ENCODE results near the gene RPL37. TPM values are rescaled to one million over a fixed set of nuclear protein-coding genes. Genes with fewer than 3 reads are reported as not detected.
"Not testable (repeated sequence)": the region's sequence is repeated elsewhere in the genome, so short reads cannot be mapped to it uniquely, and the experiment has no call there.

RPL37 gene
- polyA plus RNA-seq, 1 donor (not counting 4 experiments of a cell fraction or from before 2014, with no cell fraction given), result 3,448 TPM

- Histone ChIP-seq H3K27ac (ENCODE audit: control insufficient read depth, insufficient read depth, low read length) (no peak overlapping the region), H3K4me2 (ENCODE audit: control insufficient read depth, extremely low read depth, insufficient read depth, low read depth, low read length) (no peak overlapping the region), H3K36me3 (ENCODE audit: control insufficient read depth in 2 of 2, extremely low read depth in 1 of 2, insufficient read depth in 2 of 2, low read length in 2 of 2) (peaks cover 30 to 47% of the 10 kb centered on the region in 2 experiments), H3K4me3 (ENCODE audit: control insufficient read depth in 2 of 3, extremely low read depth in 1 of 3, insufficient read depth in 2 of 3, low read depth in 1 of 3, low read length in 3 of 3) (no peak overlapping the region), H3K9me3 (ENCODE audit: control insufficient read depth, low read depth, low read length) (no peaks in the 10 kb centered on the region), H3K27me3 (ENCODE audit: control insufficient read depth, extremely low read depth, insufficient read depth, low read length) (no peaks in the 10 kb centered on the region), H3K9me1 (ENCODE audit: control insufficient read depth, extremely low read depth, insufficient read depth, low read length) (peaks cover 6% of the 10 kb centered on the region), H3K4me1 (ENCODE audit: control insufficient read depth, extremely low read depth, insufficient read depth, low read length) (peaks cover 2% of the 10 kb centered on the region), H2AFZ (ENCODE audit: control insufficient read depth, low read length) (no peak overlapping the region), H4K20me1 (ENCODE audit: control insufficient read depth, extremely low read depth, insufficient read depth, low read length) (peaks cover 36% of the 10 kb centered on the region), H3K9ac (ENCODE audit: control insufficient read depth, extremely low read depth, insufficient read depth, low read length) (no peak overlapping the region), H3K79me2 (ENCODE audit: control insufficient read depth, insufficient read depth, low read length) (peaks cover 31% of the 10 kb centered on the region)
- DNase-seq (ENCODE audit: low read depth, low spot score) (no peak), FAIRE-seq (no peak)
- dilution Hi-C loops (cut with MboI; ENCODE audit: extremely low pct_ligation_motif_present, low sequenced_read_pairs), result no loop called here
- TF ChIP-seq EZH2 (IDR thresholded peaks at IDR 0.05; ENCODE audit: low read length) (no peak), CTCF (optimal IDR thresholded peaks at IDR 0.05 in 1 of 3, IDR thresholded peaks at IDR 0.05 in 1 of 3, conservative IDR thresholded peaks at IDR 0.05 in 1 of 3; ENCODE audit: extremely low read depth in 1 of 3, insufficient read depth in 2 of 3, low read length in 3 of 3) (no peak)
These were observed 8.4 kb downstream of the RPL37 start for GRCh38 chr5:40826489-40827187.

GRCh38 chr5:40825461-40826043 is 9.5 kb downstream of the RPL37 start:
- H3K27ac ChIP-seq (ENCODE audit: control insufficient read depth, insufficient read depth, low read length); dilution Hi-C loops (cut with MboI; ENCODE audit: extremely low pct_ligation_motif_present, low sequenced_read_pairs); H3K9me1 ChIP-seq (ENCODE audit: control insufficient read depth, extremely low read depth, insufficient read depth, low read length); H3K4me1 ChIP-seq (ENCODE audit: control insufficient read depth, extremely low read depth, insufficient read depth, low read length); H3K4me3 ChIP-seq (ENCODE audit: control insufficient read depth in 2 of 3, extremely low read depth in 1 of 3, insufficient read depth in 2 of 3, low read depth in 1 of 3, low read length in 3 of 3); DNase-seq (ENCODE audit: low read depth, low spot score); H3K9me3 ChIP-seq (ENCODE audit: control insufficient read depth, low read depth, low read length); H3K4me2 ChIP-seq (ENCODE audit: control insufficient read depth, extremely low read depth, insufficient read depth, low read depth, low read length); FAIRE-seq; H3K9ac ChIP-seq (ENCODE audit: control insufficient read depth, extremely low read depth, insufficient read depth, low read length); H3K27me3 ChIP-seq (ENCODE audit: control insufficient read depth, extremely low read depth, insufficient read depth, low read length); H2AFZ ChIP-seq (ENCODE audit: control insufficient read depth, low read length): not testable (repeated sequence)
- peaks cover 20% of the 10 kb centered on the region for H3K79me2 ChIP-seq (ENCODE audit: control insufficient read depth, insufficient read depth, low read length)
- peaks cover 19 to 36% of the 10 kb centered on the region in 2 experiments for H3K36me3 ChIP-seq (ENCODE audit: control insufficient read depth in 2 of 2, extremely low read depth in 1 of 2, insufficient read depth in 2 of 2, low read length in 2 of 2)
- H4K20me1 ChIP-seq (ENCODE audit: control insufficient read depth, extremely low read depth, insufficient read depth, low read length), result peaks cover 25% of the 10 kb centered on the region

Measured in keratinocyte (primary cell).